Lung (tissue), 12 donors: ENCODE data around the gene FANCC. TPM values are rescaled to one million over a fixed set of nuclear protein-coding genes. Genes with fewer than 3 reads are reported as not detected.

ENCODE experiments used
- ATAC-seq: fragments of 200-7000 bp; cut with Tn5 transposase; one replicate; pipeline ENCODE4 v1.9.1; 2020; ENCODE audit warnings: moderate number of reproducible peaks; ENCODE audit not compliant: insufficient read depth, low FRiP score
- DNase-seq, 3 donors: peaks; one replicate each; pipeline ENCODE4 v3.0.0-alpha.2; 2013 to 2017
- H3K27ac ChIP-seq, 2 donors: one replicate each; pipeline ENCODE4 v1.5.1; 2013; ENCODE audit warnings: mild to moderate bottlenecking in 2 of 2, moderate library complexity in 2 of 2, control low read depth in 1 of 2, inconsistent platforms in 1 of 2, low read depth in 1 of 2, low read length in 1 of 2
- H3K27me3 ChIP-seq, 3 donors: one replicate each; pipeline ENCODE4 v1.5.1; 2013; ENCODE audit warnings: low read length in 2 of 3; ENCODE audit not compliant: control insufficient read depth in 3 of 3, insufficient read depth in 3 of 3
- H3K36me3 ChIP-seq, 4 donors: one replicate each; pipeline ENCODE4 v1.5.1; 2013; ENCODE audit warnings: low read length in 4 of 4, mild to moderate bottlenecking in 1 of 4, moderate library complexity in 1 of 4; ENCODE audit not compliant: control insufficient read depth in 4 of 4, insufficient read depth in 4 of 4
- H3K4me1 ChIP-seq, 5 donors: one replicate each; pipeline ENCODE4 v1.5.1; 2013; ENCODE audit warnings: low read length in 5 of 5, mild to moderate bottlenecking in 2 of 5, moderate library complexity in 1 of 5; ENCODE audit not compliant: control insufficient read depth in 5 of 5, insufficient read depth in 5 of 5
- H3K4me3 ChIP-seq: one replicate; pipeline ENCODE4 v1.5.1; 2013; ENCODE audit warnings: mild to moderate bottlenecking, control low read depth, moderate library complexity
- H3K9ac ChIP-seq, 2 donors: one replicate each; pipeline ENCODE4 v1.5.1; 2013; ENCODE audit warnings: low read length in 2 of 2, control low read depth in 1 of 2; ENCODE audit not compliant: insufficient read depth in 1 of 2
- H3K9me3 ChIP-seq, 4 donors: one replicate each; pipeline ENCODE4 v1.5.1; 2013; ENCODE audit warnings: low read length in 3 of 4, mild to moderate bottlenecking in 1 of 4, moderate library complexity in 1 of 4; ENCODE audit not compliant: control insufficient read depth in 4 of 4, insufficient read depth in 3 of 4
- CTCF ChIP-seq: IDR thresholded peaks from 2 replicates; pipeline ENCODE4 v1.5.1; 2012; ENCODE audit warnings: mild to moderate bottlenecking; ENCODE audit errors: control extremely low read depth, extremely low read depth
- WGBS, 2 donors: extraction: QIAGEN DNeasy Blood & Tissue Kit; methylation state at CpG; one replicate each; pipeline ENCODE4 v1.1.7; 2013; 5-methylcytosine and 5-hydroxymethylcytosine counted together
- polyA plus RNA-seq, 2 donors: library from polyadenylated mRNA; stranded (reverse); fragments of 200-250 nt; gene quantifications; one replicate each; pipeline ENCODE4 v1.2.1, GENCODE V29; 2013
- total RNA-seq, 2 donors: library from RNA; depleted of rRNA in 1 of 2; stranded (reverse); fragments of >200 nt in 1 of 2; gene quantifications; one replicate each; pipeline ENCODE4 v1.2.1, GENCODE V29; 2014 to 2021
- donor health status: control.
- donor health status: control.
- donor health status: Bipolar disorder and iron deficiency.
- donor health status: healthy.
- donor health status: DM: yes; HTN: yes; CAD: no.

Gene FANCC
- total and polyA plus RNA-seq, 4 donors: 4.4 to 20.0 (median 8.7) TPM

- no peak overlapping the region for H3K4me3 ChIP-seq
- no peak for TF ChIP-seq CTCF
- ATAC-seq (no peak), DNase-seq (no peak)
- H3K36me3 ChIP-seq: peaks cover 0 to 2% (median 0%) of the 10 kb centered on the region in 4 donors
- 84 to 90% methylated on average over 3 of the region's 3 CpGs for WGBS, 2 donors
- no peaks in the 10 kb centered on the region for H3K27me3 ChIP-seq
- H3K9ac ChIP-seq: no peak overlapping the region
- H3K27ac ChIP-seq: no peak overlapping the region
- H3K9me3 ChIP-seq: no peaks in the 10 kb centered on the region
- peaks cover 0 to 27% (median 8%) of the 10 kb centered on the region in 5 donors for H3K4me1 ChIP-seq
Observed at GRCh38 chr9:95142728-95143127, 174.8 kb downstream of the FANCC start.

GRCh38 chr9:95142315-95142714 lies 175.2 kb downstream of the FANCC start:
- peaks cover 0 to 27% (median 8%) of the 10 kb centered on the region in 5 donors for H3K4me1 ChIP-seq
- peaks cover 0 to 4% (median 0%) of the 10 kb centered on the region in 4 donors for H3K36me3 ChIP-seq
- no peak overlapping the region for H3K9ac ChIP-seq
- 96 to 100% methylated on average over 4 of the region's 4 CpGs for WGBS, 2 donors
- no peak overlapping the region for H3K4me3 ChIP-seq
- no peak for DNase-seq
- no peaks in the 10 kb centered on the region for H3K27me3 ChIP-seq
- no peak for TF ChIP-seq CTCF
- H3K9me3 ChIP-seq: no peaks in the 10 kb centered on the region
- H3K27ac ChIP-seq: no peak overlapping the region
- no peak for ATAC-seq

GRCh38 chr9:95140821-95141220 lies 176.7 kb downstream of the FANCC start:
- 86 to 93% methylated on average over 2 of the region's 2 CpGs for WGBS, 2 donors
- no peak for TF ChIP-seq CTCF
- no peaks in the 10 kb centered on the region for H3K27me3 ChIP-seq
- peaks cover 0 to 4% (median 0%) of the 10 kb centered on the region in 4 donors for H3K36me3 ChIP-seq
- H3K9me3 ChIP-seq: no peaks in the 10 kb centered on the region
- H3K27ac ChIP-seq: no peak overlapping the region
- peaks cover 0 to 27% (median 8%) of the 10 kb centered on the region in 5 donors for H3K4me1 ChIP-seq
- no peak overlapping the region for H3K4me3 ChIP-seq
- ATAC-seq (no peak), DNase-seq (no peak)
- no peak overlapping the region for H3K9ac ChIP-seq

GRCh38 chr9:95139126-95139525 lies 178.4 kb downstream of the FANCC start:
- 95% methylated on average over 10 of the region's 10 CpGs for WGBS, 2 donors
- TF ChIP-seq CTCF: no peak
- no peak overlapping the region for H3K9ac ChIP-seq
- DNase-seq (no peak), ATAC-seq (no peak)
- H3K27me3 ChIP-seq: no peaks in the 10 kb centered on the region
- peaks cover 0 to 14% (median 5%) of the 10 kb centered on the region in 5 donors for H3K4me1 ChIP-seq
- H3K27ac ChIP-seq: no peak overlapping the region
- peaks cover 0 to 2% (median 0%) of the 10 kb centered on the region in 4 donors for H3K36me3 ChIP-seq
- H3K4me3 ChIP-seq: no peak overlapping the region
- H3K9me3 ChIP-seq: no peaks in the 10 kb centered on the region
